HG03520 (cell line): ENCODE data around the gene TNRC6A.

Source experiments
- ATAC-seq: cut with Tn5 transposase; IDR thresholded peaks from one replicate; pipeline ENCODE4 v1.9.1; 2021; ENCODE audit warnings: mild to moderate bottlenecking, moderate library complexity; ENCODE audit not compliant: unreplicated experiment

Gene TNRC6A

GRCh38 chr16:24755201-24755874, 25.9 kb downstream of the TNRC6A start:
- no peak for ATAC-seq

GRCh38 chr16:24758373-24758772, 28.9 kb downstream of the TNRC6A start:
- ATAC-seq = no peak

GRCh38 chr16:24759006-24759405, 29.6 kb downstream of the TNRC6A start:
- ATAC-seq = no peak

DNA sequence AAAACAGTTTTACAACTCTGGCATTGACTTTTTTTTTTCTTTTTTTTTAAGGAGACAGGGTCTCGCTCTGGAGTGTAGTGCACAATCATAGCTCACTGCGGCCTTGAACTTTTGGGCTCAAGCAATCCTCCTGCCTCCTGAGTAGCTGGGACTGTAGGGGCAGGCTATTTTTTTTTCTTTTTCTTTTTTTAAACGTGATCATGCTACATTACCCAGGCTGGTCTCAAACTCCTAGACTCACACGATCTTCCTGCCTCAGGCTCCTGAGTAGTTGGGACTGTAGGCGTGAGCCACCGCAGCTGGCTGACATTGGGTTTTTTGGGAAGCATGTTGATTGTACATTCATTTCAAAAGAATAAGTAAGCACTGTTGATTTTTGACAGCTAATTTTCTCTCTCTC, 32.1 kb downstream of the TNRC6A start:
- ATAC-seq = no peak

DNA sequence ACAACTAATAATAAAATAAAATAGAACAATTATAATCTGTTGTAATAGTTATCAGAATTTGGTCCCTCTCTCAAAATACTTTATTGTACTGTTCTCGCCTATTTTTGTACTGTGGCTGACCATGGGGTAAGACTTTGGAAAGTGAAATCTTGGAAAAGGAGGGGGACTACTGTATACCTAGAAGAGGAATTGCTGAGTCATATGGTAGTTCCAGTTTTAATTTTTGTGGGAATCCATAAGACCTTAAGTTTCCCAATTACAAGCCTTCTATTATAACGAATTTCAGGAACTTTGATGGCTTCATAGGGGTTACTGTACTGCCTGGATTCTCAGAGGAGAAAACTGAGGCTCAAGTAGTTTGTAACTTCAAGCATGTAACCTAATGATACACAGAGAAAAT, 35.5 kb downstream of the TNRC6A start:
- no peak for ATAC-seq

DNA sequence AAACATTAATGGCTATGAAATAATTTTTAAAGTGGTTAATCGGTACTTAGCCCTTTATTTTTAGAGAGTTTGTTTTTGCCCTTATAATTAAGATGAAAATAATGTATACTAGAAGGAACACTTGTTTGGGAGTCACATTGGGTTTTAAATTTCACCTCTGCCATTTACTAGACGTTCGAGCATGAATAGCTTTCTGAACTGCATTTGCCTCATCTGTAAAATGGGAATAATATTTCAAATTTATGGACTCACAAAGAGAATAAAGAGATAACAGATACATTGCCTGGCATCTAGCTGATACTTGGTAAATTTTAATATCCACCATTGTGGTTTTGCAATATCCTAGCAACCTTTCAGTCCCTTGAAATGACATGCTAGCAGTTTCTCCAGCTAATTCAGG, 36.6 kb downstream of the TNRC6A start:
- no peak for ATAC-seq

GRCh38 chr16:24769806-24770205, 40.4 kb downstream of the TNRC6A start:
- ATAC-seq = no peak

GRCh38 chr16:24771132-24771778, 41.8 kb downstream of the TNRC6A start:
- ATAC-seq = no peak

DNA sequence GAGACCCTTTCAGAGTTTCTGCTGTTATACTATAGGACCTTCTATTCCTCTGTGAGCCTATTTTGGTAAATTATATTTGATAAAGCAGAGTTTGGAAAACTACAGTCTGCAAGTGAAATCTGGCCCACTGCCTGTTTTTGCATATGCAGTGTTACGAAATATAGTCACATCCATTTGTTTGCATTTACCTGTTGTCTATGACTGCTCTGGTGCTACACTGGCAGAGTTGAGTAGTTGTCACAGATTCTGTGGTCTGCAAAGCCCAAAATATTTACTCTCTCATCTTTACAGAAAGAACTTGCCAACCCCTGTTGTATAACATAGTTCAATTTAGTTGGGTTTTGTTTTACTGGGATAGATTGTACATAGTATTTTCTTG, 42.3 kb downstream of the TNRC6A start:
- ATAC-seq = no peak

DNA sequence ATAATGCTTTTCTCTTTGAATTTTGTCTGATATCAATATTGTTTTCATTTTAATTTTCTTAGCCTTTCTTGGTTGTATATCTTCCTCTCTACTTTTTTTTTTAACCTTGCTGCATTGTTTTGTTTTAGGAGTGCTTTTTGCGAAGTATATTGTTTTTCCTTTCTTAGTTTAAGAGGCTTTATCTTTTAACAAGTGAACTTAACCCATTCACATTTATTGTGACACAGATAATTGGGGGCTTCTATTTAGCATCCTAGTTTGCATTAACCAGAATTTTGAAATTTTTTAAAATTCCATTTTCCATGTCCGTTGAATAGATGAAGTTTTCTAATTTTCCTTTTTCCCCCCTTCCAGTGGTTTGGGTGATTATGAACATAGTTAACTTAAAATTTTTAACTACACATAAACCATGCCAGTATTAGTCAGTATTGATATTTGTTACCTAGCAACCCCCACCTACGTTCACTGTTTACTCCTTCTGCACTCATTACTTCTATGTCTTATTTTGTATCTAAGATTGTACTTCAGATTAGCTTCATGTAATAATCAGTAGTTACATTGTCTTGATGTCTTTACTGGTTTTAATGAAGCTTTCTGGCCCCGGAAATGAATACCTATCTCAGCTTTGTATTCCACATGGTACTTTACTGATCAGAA, 44.4 kb downstream of the TNRC6A start:
- no peak for ATAC-seq

- ATAC-seq = no peak
Measured at GRCh38 chr16:24774510-24774909, 45.1 kb downstream of the TNRC6A start.

DNA sequence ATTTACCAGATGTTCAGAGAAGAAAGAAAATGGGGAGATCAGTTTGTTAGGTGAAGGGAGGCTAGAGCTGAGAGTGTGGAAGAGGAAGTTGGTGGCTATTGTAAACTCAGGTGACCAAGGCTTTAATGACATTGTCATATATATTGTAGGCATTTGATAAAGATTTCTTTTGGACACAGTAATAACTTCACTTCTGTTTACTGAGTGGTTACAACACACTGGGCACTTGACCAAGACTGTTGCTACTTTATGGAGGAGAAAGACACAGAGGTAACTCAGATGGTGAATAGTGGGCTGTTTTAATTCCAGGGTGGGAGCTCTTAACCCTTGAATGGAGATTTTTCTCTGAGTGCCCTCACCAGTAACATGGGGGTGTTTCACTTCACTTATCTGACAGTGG, 46.0 kb downstream of the TNRC6A start:
- no peak for ATAC-seq

DNA sequence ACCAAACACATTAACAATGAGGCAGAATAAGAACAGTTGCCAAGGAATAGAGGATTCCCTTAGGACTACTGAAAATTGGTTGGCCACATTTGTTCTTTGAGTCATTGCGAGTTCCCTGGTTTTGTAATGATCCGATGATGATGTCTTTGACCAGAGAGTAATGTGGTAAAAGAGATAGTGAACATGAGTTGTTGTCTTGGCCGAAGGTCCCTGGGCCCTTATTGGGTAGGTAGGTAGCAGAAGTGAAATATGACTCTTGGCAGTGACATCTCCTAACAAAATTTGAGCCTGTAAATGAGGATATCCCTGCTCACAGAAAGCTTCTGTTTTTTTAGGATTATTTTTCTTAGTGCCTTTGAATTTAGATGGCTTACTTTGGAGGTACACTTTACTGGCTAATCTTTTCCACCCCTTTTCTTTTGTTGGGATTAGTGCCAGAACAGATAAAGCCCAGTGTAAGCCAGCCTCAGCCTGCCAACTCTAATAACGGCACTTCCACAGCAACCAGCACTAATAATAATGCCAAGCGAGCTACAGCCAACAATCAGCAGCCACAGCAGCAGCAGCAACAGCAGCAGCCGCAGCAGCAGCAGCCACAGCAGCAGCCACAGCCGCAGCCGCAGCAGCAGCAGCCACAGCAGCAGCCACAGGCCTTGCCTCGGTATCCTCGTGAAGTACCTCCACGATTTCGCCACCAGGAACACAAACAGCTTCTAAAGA, 47.2 kb downstream of the TNRC6A start:
- ATAC-seq = no peak

DNA sequence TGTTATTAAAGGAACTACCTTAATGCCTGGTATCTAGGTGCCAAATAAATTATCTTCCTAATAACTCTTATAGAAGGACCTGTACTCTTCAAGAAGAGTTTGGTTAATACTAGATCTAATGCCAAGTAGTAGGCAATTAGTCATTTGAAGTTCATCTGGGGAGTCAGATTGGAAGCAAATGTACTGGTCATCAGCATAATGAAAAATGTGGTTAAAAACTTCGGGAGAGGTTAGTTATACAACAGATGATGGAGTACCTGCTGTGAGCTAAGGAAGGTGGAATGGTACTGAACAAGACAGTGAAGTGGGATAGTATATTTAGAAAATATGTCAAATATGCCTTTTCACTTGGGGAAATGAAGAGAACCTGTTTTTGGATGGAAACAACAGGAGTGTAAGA, 49.2 kb downstream of the TNRC6A start:
- ATAC-seq = no peak

GRCh38 chr16:24781256-24781655, 51.8 kb downstream of the TNRC6A start:
- ATAC-seq = no peak

DNA sequence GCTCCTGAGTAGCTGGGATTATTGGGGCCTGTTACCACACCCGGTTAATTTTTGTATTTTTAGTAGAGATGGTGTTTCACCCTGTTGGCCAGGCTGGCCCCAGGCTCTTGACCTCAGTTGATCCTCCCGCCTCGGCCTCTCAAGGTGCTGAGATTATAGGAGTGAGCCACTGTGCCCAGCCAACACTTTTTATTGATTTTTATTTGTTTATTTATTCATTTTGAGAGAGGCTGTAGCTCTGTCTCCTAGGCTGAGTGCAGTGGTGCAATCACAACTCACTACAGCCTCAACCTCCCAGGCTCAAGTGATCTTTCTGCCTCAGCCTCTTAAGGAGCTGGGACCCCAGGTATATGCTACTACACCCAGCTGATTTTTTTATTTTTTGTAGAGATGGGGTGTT, 54.7 kb downstream of the TNRC6A start:
- ATAC-seq = no peak

DNA sequence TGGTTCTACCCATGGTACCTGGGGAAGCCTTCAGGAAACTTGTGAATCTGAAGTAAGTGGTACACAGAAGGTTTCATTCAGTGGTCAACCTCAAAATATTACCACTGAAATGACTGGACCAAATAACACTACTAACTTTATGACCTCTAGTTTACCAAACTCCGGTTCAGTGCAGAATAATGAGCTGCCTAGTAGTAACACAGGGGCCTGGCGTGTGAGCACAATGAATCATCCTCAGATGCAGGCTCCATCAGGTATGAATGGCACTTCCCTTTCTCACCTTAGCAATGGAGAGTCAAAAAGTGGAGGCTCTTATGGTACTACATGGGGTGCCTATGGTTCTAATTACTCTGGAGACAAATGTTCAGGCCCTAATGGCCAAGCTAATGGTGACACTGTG, 60.4 kb downstream of the TNRC6A start:
- no peak for ATAC-seq

GRCh38 chr16:24800586-24800985, 71.1 kb downstream of the TNRC6A start:
- ATAC-seq = no peak

DNA sequence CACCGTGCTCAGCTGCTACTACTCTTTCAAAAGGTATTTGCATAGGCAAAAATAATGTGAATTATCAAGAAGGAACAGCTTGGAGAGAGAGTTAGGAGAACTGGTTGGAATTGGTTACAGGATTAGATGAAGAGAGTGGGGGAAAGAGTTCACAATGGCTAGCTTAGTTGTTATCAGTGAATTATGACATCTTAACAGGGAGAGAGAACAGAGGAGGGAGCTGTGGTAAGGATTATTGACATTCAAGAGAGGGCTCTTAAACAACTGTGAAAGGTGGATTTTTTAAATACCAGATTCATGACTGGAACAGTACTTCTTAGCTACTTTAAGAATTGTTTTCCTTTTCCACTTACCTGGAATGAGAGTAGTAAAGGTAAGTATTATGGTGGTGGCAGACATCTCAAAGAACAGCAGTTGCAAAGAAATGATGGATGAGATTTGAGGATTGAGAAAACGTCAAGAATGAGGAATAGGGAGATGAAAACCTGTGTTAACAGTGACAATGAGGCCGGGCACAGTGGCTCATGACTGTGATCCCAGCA, 72.4 kb downstream of the TNRC6A start:
- ATAC-seq = no peak

GRCh38 chr16:24805484-24805883, 76.0 kb downstream of the TNRC6A start:
- ATAC-seq = no peak

GRCh38 chr16:24807301-24807700, 77.8 kb downstream of the TNRC6A start:
- no peak for ATAC-seq
